GM12892 (cell line): ENCODE results near the gene RHEBL1.
A peak's percentile ranks its signal among the peaks of the same experiment; 100 is the strongest.

Source experiments
- DNase-seq: peaks from one replicate; pipeline ENCODE4 v3.0.0; 2011; ENCODE audit not compliant: insufficient read length
- FAIRE-seq: peaks from 2 replicates; lab custom pipeline; 2011; peaks lifted over from hg19 to GRCh38; lab: Jason Lieb, UNC
- POLR2A ChIP-seq: IDR thresholded peaks from 2 replicates; pipeline ENCODE4 v1.6.1; 2011; ENCODE audit warnings: low read depth, low read length, control low read depth
- POLR2AphosphoS5 ChIP-seq: IDR thresholded peaks from 2 replicates; pipeline ENCODE4 v1.6.1; 2011; ENCODE audit warnings: low read depth, low read length, control low read depth
- TAF1 ChIP-seq: IDR thresholded peaks from 2 replicates; pipeline ENCODE4 v1.6.1; 2011; ENCODE audit warnings: low read depth, mild to moderate bottlenecking, control low read depth, low read length, borderline replicate concordance

The RHEBL1 gene

GRCh38 chr12:49058366-49059044, 11.3 kb downstream of the RHEBL1 start:
- FAIRE-seq (no peak), DNase-seq (no peak)
- TF ChIP-seq POLR2A: no peak
- TF ChIP-seq POLR2AphosphoS5: no peak
- TF ChIP-seq TAF1: no peak

- TF ChIP-seq POLR2AphosphoS5: no peak
- TF ChIP-seq TAF1: no peak
- TF ChIP-seq POLR2A: no peak
- no peak for FAIRE-seq
- no peak for DNase-seq
Measured at GRCh38 chr12:49057888-49058287, 11.9 kb downstream of the RHEBL1 start.

GRCh38 chr12:49055978-49056754, 13.6 kb downstream of the RHEBL1 start:
- DNase-seq: peak; percentile 74
- TF ChIP-seq POLR2AphosphoS5 (no peak), POLR2A (no peak), TAF1 (no peak)
- peak; percentile 98 for FAIRE-seq

GRCh38 chr12:49055092-49055491, 14.7 kb downstream of the RHEBL1 start:
- FAIRE-seq: peak; percentile 61
- TF ChIP-seq POLR2A (no peak), POLR2AphosphoS5 (no peak), TAF1 (no peak)
- DNase-seq: no peak

- TF ChIP-seq POLR2A: no peak
- TF ChIP-seq TAF1: no peak
- no peak for TF ChIP-seq POLR2AphosphoS5
- FAIRE-seq: no peak
Measured at GRCh38 chr12:49054524-49054923, 15.3 kb downstream of the RHEBL1 start.

GRCh38 chr12:49054096-49054495, 15.7 kb downstream of the RHEBL1 start:
- TF ChIP-seq POLR2AphosphoS5 (no peak), POLR2A (no peak), TAF1 (no peak)
- FAIRE-seq (no peak), DNase-seq (no peak)

More at GRCh38 chr12:49054524-49054923, 15.3 kb downstream of the RHEBL1 start:
- no peak for DNase-seq

GRCh38 chr12:49052451-49053208, 17.1 kb downstream of the RHEBL1 start:
- FAIRE-seq: no peak
- no peak for DNase-seq
- TF ChIP-seq POLR2A (no peak), TAF1 (no peak), POLR2AphosphoS5 (no peak)

GRCh38 chr12:49051777-49052438, 17.9 kb downstream of the RHEBL1 start:
- DNase-seq (no peak), FAIRE-seq (no peak)
- TF ChIP-seq POLR2A (no peak), TAF1 (no peak), POLR2AphosphoS5 (no peak)

GRCh38 chr12:49051373-49051764, 18.4 kb downstream of the RHEBL1 start:
- FAIRE-seq (no peak), DNase-seq (no peak)
- TF ChIP-seq POLR2A: no peak
- no peak for TF ChIP-seq POLR2AphosphoS5
- no peak for TF ChIP-seq TAF1

- TF ChIP-seq POLR2A (no peak), POLR2AphosphoS5 (no peak), TAF1 (no peak)
- FAIRE-seq (no peak), DNase-seq (peak; percentile 22)
Measured at GRCh38 chr12:49050507-49051372, 19.0 kb downstream of the RHEBL1 start.
